Suprapubic skin (tissue), 3 donors: Measurements from ENCODE around the gene ADAP1.

Experiments used
- POLR2A ChIP-seq, 2 donors: fragments of 450-650 bp; IDR thresholded peaks; one replicate each; pipeline ENCODE4 v1.6.1; 2017; ENCODE audit warnings: antibody characterized with exemption in 2 of 2, mild to moderate bottlenecking in 2 of 2, moderate library complexity in 2 of 2
- TF ChIP-seq, protein P1 (sequence below), 2 donors: fragments of 200-600 bp in 1 of 2; fragments of 450-650 bp in 1 of 2; sonication (generic) in 1 of 2; IDR thresholded peaks; one replicate each; pipeline ENCODE4 v1.5.1; 2016 to 2019; ENCODE audit warnings: antibody characterized with exemption in 2 of 2, mild to moderate bottlenecking in 1 of 2, moderate library complexity in 1 of 2

DNA sequence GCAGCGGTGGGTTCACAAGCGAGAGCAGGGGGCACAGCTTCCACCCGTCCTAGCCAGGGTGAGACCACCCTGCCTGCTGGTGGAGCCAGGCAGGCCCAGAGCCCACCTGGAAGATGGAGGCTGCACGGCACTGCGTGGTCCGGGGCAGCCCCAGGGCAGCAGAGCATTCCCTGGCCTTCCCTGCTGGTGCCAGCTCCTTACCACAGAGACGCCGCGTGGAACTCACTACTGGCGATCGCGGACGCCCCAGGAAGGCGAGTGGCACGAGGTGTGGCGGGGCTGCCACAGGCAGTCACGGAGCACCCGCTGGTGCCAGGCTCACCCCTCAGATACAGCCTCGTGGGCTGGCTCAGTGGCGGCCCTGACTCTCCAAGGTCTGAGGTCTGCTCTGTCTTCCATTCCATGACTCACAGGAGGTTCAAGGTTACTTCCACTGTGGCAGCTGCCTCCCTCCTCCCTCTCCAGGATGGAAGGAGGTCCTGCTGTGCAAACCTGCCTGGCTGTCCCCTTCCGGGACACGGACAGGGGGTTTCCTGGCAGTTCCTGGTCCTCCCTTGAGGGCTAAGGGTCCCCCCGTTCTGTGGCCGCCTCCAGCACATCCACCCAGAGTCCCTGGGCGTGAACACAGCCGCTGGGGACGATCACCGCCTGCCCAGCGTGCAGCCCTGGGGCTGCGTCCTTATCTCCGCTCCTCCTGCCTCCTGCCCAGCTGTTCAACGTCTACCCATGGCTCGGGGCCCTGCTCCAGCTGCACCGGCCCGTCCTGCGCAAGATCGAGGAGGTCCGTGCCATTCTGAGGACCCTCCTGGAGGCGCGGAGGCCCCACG lies 31.6 kb upstream of the ADAP1 start:
- TF ChIP-seq, protein P1, sequence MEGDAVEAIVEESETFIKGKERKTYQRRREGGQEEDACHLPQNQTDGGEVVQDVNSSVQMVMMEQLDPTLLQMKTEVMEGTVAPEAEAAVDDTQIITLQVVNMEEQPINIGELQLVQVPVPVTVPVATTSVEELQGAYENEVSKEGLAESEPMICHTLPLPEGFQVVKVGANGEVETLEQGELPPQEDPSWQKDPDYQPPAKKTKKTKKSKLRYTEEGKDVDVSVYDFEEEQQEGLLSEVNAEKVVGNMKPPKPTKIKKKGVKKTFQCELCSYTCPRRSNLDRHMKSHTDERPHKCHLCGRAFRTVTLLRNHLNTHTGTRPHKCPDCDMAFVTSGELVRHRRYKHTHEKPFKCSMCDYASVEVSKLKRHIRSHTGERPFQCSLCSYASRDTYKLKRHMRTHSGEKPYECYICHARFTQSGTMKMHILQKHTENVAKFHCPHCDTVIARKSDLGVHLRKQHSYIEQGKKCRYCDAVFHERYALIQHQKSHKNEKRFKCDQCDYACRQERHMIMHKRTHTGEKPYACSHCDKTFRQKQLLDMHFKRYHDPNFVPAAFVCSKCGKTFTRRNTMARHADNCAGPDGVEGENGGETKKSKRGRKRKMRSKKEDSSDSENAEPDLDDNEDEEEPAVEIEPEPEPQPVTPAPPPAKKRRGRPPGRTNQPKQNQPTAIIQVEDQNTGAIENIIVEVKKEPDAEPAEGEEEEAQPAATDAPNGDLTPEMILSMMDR (IDR thresholded peaks at IDR 0.05), result no peak
- TF ChIP-seq POLR2A (IDR thresholded peaks at IDR 0.05), result no peak
